AG08396 (cell line): ENCODE data around the gene DNALI1.

Source experiments
- DNase-seq: peaks from one replicate; pipeline ENCODE4 v3.0.0; 2012; ENCODE audit warnings: low spot score, mixed read lengths

Gene DNALI1

GRCh38 chr1:37602750-37603694 is 46.3 kb downstream of the DNALI1 start:
- DNase-seq: peak; percentile 36

GRCh38 chr1:37605061-37605650 is 48.4 kb downstream of the DNALI1 start:
- DNase-seq: no peak

GRCh38 chr1:37605806-37606474 is 49.2 kb downstream of the DNALI1 start:
- no peak for DNase-seq

- peak; percentile 50 for DNase-seq
Observed at GRCh38 chr1:37606481-37607263, 49.9 kb downstream of the DNALI1 start.

- DNase-seq: no peak
Observed at GRCh38 chr1:37609002-37609401, 52.3 kb downstream of the DNALI1 start.

GRCh38 chr1:37609994-37610393 is 53.3 kb downstream of the DNALI1 start:
- DNase-seq: no peak

GRCh38 chr1:37612186-37612585 is 55.4 kb downstream of the DNALI1 start:
- DNase-seq: no peak

GRCh38 chr1:37614105-37614504 is 57.4 kb downstream of the DNALI1 start:
- DNase-seq: no peak

- no peak for DNase-seq
Observed at GRCh38 chr1:37616330-37616729, 59.6 kb downstream of the DNALI1 start.
